MM.1S (cell line): ENCODE data around the gene FES.

Experiments
- DNase-seq: peaks from one replicate; pipeline ENCODE4 v3.0.0-alpha.2; 2015
- H2AFZ ChIP-seq: fragments of 300-600 bp; sonication (generic); 2 replicates; pipeline ENCODE4 v1.6.0; 2016; ENCODE audit warnings: antibody characterized with exemption, low read length
- H3F3A ChIP-seq: fragments of 300-600 bp; sonication (generic); 2 replicates; pipeline ENCODE4 v1.6.1; 2016; ENCODE audit warnings: mild to moderate bottlenecking, antibody characterized with exemption, low read length, moderate library complexity, mixed read lengths; ENCODE audit not compliant: insufficient read depth
- H3K27ac ChIP-seq: fragments of 300-600 bp; sonication (generic); 2 replicates; pipeline ENCODE4 v1.5.1; 2016; ENCODE audit warnings: mild to moderate bottlenecking, low read length
- H3K27me3 ChIP-seq: fragments of 300-600 bp; sonication (generic); replicated peaks from 2 replicates; pipeline ENCODE4 v1.6.0; 2016; ENCODE audit warnings: low read length; ENCODE audit not compliant: insufficient read depth
- H3K36me3 ChIP-seq: fragments of 300-600 bp; sonication (generic); replicated peaks from 2 replicates; pipeline ENCODE4 v1.6.1; 2016; ENCODE audit warnings: mild to moderate bottlenecking, low read length, mixed read lengths; ENCODE audit not compliant: insufficient read depth
- H3K4me1 ChIP-seq: fragments of 300-600 bp; sonication (generic); 2 replicates; pipeline ENCODE4 v1.6.1; 2016; ENCODE audit warnings: low read length, mixed read lengths
- H3K4me2 ChIP-seq: fragments of 300-600 bp; sonication (generic); 2 replicates; pipeline ENCODE4 v1.6.0; 2016; ENCODE audit warnings: low read depth, low read length
- H3K4me3 ChIP-seq: fragments of 300-600 bp; sonication (generic); 2 replicates; pipeline ENCODE4 v1.5.1; 2016; ENCODE audit warnings: low read length, mixed read lengths
- H3K79me2 ChIP-seq: fragments of 300-600 bp; sonication (generic); 2 replicates; pipeline ENCODE4 v1.6.1; 2016; ENCODE audit warnings: mixed run types, low read length, mixed read lengths
- H3K9ac ChIP-seq: fragments of 300-600 bp; sonication (generic); 2 replicates; pipeline ENCODE4 v1.6.1; 2016; ENCODE audit warnings: low read length, mixed read lengths
- H3K9me2 ChIP-seq: fragments of 300-600 bp; sonication (generic); replicated peaks from 2 replicates; pipeline ENCODE4 v1.6.1; 2016; ENCODE audit warnings: mild to moderate bottlenecking, low read length, mixed read lengths; ENCODE audit not compliant: insufficient read depth
- H3K9me3 ChIP-seq: fragments of 300-600 bp; sonication (generic); replicated peaks from 2 replicates; pipeline ENCODE4 v1.6.1; 2016; ENCODE audit warnings: mild to moderate bottlenecking, low read length, mixed read lengths; ENCODE audit not compliant: insufficient read depth
- H4K20me1 ChIP-seq: fragments of 300-600 bp; sonication (generic); 2 replicates; pipeline ENCODE4 v1.6.1; 2016; ENCODE audit warnings: mild to moderate bottlenecking, low read length, moderate library complexity, mixed read lengths; ENCODE audit not compliant: insufficient read depth
- EZH2 ChIP-seq: fragments of 300-600 bp; sonication (generic); optimal IDR thresholded peaks from 2 replicates; pipeline ENCODE3; 2017; ENCODE audit warnings: low read depth, mild to moderate bottlenecking, antibody characterized with exemption, low read length, mixed read lengths
- EZH2phosphoT487 ChIP-seq: fragments of 300-600 bp; sonication (generic); IDR thresholded peaks from 2 replicates; pipeline ENCODE4 v1.6.1; 2018; ENCODE audit warnings: antibody characterized with exemption, low read length
- TF ChIP-seq, protein P1 (sequence below): fragments of 300-600 bp; sonication (generic); IDR thresholded peaks from 2 replicates; pipeline ENCODE4 v1.5.1; 2016; ENCODE audit warnings: antibody characterized with exemption, low read length, mixed read lengths

Gene FES

DNA sequence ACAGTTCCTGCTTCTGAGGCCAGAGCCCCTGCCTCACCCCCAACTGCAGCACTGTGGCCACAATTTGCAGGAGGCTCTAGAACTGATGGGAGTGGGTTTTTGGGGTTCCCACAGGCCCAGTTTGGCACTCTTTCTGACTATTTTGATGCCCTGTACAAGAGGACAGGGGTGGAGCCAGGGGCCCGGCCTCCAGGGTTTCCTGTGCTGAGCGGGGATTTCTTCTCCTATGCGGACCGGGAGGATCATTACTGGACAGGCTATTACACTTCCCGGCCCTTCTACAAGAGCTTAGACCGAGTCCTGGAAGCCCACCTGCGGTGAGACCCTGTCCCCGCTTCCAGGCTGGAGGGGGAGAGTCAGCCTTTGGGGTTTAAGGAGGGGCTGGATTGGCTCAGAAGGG lies 25.7 kb downstream of the FES start:
- 0 out of 2 replicates have a peak, but pooled peaks cover 8% of the 10 kb centered on the region for H3K36me3 ChIP-seq
- no peak overlapping the region for H3K27ac ChIP-seq
- H3K79me2 ChIP-seq, result peaks cover 8% of the 10 kb centered on the region
- H3K4me1 ChIP-seq, result no peaks in the 10 kb centered on the region
- no peaks in the 10 kb centered on the region for H3K27me3 ChIP-seq
- no peaks in the 10 kb centered on the region; the same call in 1 of the 2 replicates for H3F3A ChIP-seq
- no peak overlapping the region for H3K4me2 ChIP-seq
- H3K9me2 ChIP-seq, result no peaks in the 10 kb centered on the region
- H4K20me1 ChIP-seq, result no peaks in the 10 kb centered on the region
- no peak overlapping the region for H2AFZ ChIP-seq
- DNase-seq, result no peak
- no peaks in the 10 kb centered on the region for H3K9me3 ChIP-seq
- H3K4me3 ChIP-seq, result no peak overlapping the region
- no peak for TF ChIP-seq EZH2phosphoT487
- TF ChIP-seq, protein P1, sequence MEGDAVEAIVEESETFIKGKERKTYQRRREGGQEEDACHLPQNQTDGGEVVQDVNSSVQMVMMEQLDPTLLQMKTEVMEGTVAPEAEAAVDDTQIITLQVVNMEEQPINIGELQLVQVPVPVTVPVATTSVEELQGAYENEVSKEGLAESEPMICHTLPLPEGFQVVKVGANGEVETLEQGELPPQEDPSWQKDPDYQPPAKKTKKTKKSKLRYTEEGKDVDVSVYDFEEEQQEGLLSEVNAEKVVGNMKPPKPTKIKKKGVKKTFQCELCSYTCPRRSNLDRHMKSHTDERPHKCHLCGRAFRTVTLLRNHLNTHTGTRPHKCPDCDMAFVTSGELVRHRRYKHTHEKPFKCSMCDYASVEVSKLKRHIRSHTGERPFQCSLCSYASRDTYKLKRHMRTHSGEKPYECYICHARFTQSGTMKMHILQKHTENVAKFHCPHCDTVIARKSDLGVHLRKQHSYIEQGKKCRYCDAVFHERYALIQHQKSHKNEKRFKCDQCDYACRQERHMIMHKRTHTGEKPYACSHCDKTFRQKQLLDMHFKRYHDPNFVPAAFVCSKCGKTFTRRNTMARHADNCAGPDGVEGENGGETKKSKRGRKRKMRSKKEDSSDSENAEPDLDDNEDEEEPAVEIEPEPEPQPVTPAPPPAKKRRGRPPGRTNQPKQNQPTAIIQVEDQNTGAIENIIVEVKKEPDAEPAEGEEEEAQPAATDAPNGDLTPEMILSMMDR, result no peak
- TF ChIP-seq EZH2, result no peak
- no peak overlapping the region for H3K9ac ChIP-seq

GRCh38 chr15:90910441-90911301 lies 26.4 kb downstream of the FES start:
- no peak for TF ChIP-seq EZH2phosphoT487
- no peak for TF ChIP-seq EZH2
- TF ChIP-seq, protein P1, result no peak
- no peaks in the 10 kb centered on the region for H3K9me3 ChIP-seq
- no peaks in the 10 kb centered on the region for H3K9me2 ChIP-seq
- no peak for DNase-seq
- H3K4me3 ChIP-seq, result no peak overlapping the region
- H3K27me3 ChIP-seq, result no peaks in the 10 kb centered on the region
- peaks cover 1% of the 10 kb centered on the region; the same call in 1 of the 2 replicates for H3K79me2 ChIP-seq
- no peaks in the 10 kb centered on the region; the same call in 1 of the 2 replicates for H3F3A ChIP-seq
- H4K20me1 ChIP-seq, result no peaks in the 10 kb centered on the region
- H3K36me3 ChIP-seq, result 0 out of 2 replicates have a peak, but pooled peaks cover 3% of the 10 kb centered on the region
- H3K4me1 ChIP-seq, result no peaks in the 10 kb centered on the region
- no peak overlapping the region for H2AFZ ChIP-seq
- H3K9ac ChIP-seq, result no peak overlapping the region
- no peak overlapping the region for H3K4me2 ChIP-seq
- H3K27ac ChIP-seq, result no peak overlapping the region

DNA sequence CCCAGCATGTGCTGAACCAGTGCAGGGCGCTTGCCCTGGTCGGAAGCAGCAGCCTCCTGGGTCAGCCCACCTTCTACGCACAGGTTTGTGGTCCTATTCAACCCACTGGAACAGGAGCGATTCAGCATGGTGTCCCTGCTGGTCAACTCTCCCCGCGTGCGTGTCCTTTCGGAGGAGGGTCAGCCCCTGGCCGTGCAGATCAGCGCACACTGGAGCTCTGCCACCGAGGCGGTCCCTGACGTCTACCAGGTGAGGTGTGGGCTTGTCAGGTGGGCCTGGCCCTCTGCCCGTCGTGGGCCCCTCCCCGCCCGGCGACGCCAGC lies 27.0 kb downstream of the FES start:
- no peak overlapping the region for H3K4me3 ChIP-seq

More for the DNA sequence above, 27.0 kb downstream of the FES start:
- Histone ChIP-seq H2AFZ (no peak overlapping the region), H3K36me3 (peaks cover 3% of the 10 kb centered on the region; the same call in 1 of the 2 replicates), H3K4me2 (no peak overlapping the region), H3K4me1 (no peaks in the 10 kb centered on the region), H3K9me3 (no peaks in the 10 kb centered on the region), H3K79me2 (no peaks in the 10 kb centered on the region; the same call in 1 of the 2 replicates), H3K27ac (no peak overlapping the region), H3K9me2 (no peaks in the 10 kb centered on the region), H3F3A (no peaks in the 10 kb centered on the region; the same call in 1 of the 2 replicates), H3K27me3 (no peaks in the 10 kb centered on the region), H4K20me1 (no peaks in the 10 kb centered on the region), H3K9ac (no peak overlapping the region)
- TF ChIP-seq, protein P1, result no peak
- no peak for TF ChIP-seq EZH2phosphoT487
- TF ChIP-seq EZH2, result no peak
- no peak for DNase-seq
